DMS 273 treated with DMSO at 0.1 percent for 48 hours (cell line): ENCODE data around the gene PKD1.

Source experiments
- DNase-seq: peaks from one replicate; lab custom pipeline; 2025; lab: John Stamatoyannopoulos, UW

Gene PKD1

DNA sequence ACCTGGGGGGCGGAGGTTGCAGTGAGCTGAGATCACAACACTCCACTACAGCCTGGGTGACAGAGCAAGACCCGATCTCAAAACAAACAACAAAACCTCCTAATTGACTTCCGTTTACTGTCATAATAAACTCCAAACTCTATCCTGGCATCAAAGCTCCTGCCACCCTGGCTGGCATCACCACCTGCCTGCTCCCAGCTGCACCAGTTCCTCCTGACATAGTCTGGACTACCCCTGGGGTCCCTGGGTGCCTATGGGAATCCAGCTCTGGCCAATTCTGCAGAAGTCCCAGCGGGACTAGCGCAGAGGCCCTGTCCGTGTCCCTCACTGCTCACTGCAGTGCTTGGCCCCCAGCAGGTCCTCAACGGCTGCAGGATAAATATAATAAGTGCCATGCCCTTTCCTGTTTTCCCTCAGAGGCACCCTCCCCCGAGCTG, 88.8 kb downstream of the PKD1 start:
- no peak for DNase-seq

- no peak for DNase-seq
These were observed 89.5 kb downstream of the PKD1 start for GRCh38 chr16:2045965-2046892.

- DNase-seq: no peak
These were observed 91.2 kb downstream of the PKD1 start for GRCh38 chr16:2044541-2044940.

DNA sequence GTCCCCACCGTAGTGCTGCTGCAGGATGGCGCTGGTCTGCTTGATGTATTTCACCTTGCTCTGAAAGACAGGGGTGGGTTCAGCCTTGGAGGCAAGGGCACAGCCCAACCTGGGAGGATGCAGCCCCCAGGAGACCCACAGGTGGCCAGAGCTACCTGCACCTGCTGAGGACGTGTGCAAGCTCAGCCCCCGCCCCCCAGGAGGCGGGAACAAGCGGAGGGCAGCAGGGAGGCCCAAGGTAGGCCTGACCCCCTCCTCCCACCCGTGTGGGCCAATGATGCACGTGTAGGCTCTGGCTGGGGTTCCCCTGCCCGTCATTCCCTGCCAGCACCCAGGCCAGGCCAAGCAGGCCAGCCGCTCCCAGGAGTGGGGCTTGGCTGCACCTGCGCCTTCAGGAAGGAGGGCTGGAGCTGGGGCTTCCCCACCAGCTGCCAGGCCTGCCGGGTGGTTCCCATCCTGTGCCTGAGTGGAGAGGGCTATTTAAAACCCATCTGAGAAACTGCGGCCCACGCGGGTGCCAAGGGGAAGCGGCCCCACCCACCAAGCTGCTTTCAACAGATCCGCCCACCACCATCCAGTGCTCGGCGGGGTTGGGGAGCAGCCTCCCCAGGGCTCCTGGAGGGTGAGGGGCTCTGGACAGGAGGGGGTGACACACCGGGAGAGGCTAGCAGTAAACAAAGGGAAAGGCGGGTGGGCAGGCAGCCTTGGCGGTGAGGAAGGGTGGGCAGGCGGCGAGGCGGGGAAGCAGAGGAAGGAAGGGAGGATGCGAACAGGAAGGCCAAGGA, 91.8 kb downstream of the PKD1 start:
- no peak for DNase-seq

DNA sequence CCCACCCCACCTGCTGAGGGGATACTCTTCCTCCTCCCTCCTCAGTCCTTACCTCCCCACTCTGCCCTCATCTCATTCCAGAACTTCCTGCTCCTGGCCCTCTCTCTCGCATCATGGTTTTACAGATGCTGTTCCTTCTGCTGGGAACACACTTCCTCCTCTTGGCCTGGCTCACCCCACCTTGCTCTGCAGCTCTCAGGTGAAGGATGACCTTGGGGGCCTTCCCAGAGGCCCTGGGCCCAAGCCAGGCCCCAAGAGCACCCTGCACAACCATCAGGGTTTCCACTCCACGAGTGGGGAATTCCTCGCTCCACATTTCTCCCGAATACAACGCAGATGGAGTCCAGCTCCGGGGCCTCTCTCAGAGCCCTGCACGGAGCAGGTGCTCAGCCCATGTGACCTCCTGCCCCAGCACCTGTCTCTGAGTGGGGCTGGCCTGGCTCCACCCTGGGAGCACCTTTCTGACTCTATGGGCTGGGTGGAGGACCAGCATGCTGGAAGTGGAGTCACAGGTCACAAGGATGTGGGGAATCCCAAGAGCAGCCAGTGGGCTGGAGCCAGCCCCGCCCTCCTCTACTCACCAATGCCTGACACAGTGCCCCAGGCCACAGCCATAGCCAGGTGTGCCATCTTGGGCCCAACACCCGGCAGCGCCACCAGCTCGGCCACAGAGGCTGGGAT, 92.6 kb downstream of the PKD1 start:
- no peak for DNase-seq

DNA sequence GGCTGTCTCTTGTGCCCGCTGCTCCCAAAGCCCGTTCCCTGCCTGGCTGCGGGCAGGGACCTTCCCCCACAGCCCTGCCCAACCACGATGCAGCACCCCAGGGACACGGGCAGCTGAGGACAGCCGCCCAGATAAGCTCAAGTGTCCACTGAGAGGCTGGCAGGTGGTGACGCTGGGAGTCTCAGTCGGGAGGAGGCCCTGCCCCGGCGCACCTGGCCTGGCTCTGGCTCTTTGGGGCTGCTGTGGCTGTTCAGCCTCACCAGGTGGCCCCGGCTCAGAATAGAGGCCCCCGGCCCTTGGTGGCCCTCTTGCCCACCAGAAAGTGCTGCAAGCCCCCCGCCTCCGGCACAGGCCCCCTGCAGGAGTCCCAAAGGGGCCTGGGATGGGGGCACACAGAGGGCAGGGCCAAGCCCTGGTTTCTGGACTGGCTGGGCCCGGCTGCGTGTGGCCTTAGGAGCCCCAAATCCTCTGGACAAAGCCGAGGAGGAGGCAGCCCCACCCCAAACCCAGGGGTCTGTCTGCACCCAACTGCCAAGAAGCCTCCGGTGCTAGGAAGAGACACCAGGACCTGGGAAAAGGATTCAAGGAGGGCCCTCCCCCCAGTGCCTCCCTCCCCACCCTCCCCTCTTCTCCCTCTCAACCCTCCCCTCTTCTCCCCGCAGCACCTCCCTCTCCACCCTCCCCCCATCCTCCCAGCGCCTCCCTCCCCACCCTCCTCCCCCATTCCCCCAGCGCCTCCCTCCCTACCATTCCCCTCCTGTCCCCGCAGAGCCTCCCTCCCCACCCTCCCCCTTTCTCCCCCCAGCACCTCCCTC, 93.3 kb downstream of the PKD1 start:
- no peak for DNase-seq

- no peak for DNase-seq
These were observed 94.7 kb downstream of the PKD1 start for GRCh38 chr16:2040787-2041522.

DNA sequence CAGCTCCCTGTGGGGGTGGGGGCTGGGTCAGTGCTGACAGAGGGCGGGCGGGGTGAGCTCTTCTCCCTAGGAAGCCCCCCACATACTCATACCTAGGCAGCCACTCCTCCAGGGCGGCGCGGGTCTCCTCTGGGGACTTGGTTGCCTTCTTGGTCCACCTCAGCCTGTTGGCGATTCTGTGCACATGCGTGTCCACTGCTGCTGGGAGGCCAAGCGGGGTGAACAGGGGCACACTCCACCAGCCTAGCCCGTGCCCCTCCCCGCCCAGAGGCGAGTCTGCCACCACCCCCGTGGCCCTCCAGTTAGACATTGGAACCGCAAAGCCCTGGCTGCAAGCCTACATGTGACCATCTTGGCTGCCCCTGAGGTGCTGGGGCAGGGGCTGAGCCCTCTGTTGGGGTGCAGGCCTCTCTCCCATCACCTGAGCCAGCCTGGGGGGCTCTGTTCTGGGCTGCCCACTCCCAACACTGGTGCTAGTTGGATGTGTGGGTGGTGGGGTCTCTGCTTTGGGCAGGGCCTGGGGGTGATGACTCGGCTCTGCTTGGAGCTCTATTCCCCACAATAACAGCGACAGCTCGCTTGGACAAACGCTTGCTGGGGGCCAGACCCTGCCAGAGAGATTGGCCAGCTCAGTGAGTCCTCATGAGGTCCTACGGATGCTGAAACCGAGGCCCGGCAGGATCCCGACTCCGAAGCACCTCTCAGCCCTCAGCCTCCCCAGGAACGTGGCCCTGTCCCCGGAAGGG, 95.5 kb downstream of the PKD1 start:
- no peak for DNase-seq

DNA sequence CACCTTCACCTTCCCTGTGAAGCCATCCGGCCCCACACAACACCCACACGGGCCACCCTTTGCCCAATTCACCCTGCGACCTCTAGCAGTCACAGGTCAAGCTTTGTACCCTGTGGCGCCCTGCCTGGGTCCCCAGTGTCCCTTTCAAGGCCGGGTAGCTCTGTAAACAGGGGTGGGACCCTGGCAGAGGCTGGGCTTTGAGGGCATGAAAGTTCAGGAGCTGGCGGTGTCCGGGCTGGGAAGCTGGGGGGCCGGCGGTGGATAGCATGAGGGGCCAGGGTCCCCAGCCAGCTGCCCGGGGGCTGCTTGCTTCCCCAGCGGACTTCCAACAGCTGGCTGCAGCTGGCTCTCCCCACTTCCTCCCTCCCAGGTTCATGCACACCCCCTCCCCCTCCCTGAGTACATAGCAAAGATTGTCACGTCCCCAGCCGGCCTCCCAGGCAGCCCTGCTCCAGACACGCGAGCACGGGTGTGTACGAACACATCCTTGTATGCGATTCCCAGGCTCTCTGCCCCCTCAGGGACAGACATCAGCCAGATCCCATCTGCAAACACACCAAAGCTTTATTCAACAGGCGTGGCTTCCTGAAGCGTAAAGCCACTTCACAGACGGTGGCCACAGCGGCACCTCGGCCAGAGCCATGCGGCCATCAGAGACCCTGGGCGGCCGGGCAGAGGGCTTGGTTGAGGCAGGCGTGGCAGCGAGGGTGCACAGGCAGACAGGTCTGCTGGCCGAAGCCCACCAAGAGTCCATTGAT, 96.2 kb downstream of the PKD1 start:
- DNase-seq: no peak
